ENCODE measurements around the gene VSTM2B. TPM values are rescaled to one million over a fixed set of nuclear protein-coding genes. Genes with fewer than 3 reads are reported as not detected.
A peak's percentile ranks its signal among the peaks of the same experiment; 100 is the strongest.

VSTM2B gene
- polyA plus RNA-seq, 1 donor: 0.18 TPM

DNA sequence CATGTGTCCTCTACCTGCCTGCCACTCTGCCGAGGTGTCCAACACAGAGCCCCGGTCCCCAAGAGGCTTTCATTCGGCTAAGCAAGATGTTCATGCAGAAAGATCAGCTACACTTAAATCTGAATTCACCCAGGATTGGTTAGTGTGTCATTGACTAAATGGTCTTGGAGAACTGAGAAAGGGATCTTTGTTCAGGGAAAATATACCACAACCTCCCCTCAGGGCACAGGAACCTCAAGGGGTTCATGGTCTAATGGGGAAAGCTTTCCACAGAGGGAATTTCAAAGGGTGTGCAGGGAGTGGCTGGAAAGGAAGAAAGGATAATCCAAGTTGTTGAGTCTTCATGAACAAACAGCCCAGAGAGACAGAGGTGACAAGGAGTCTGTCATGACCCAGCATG is 65.9 kb downstream of the VSTM2B start:
- DNase-seq (ENCODE audit: low read depth): no peak

DNA sequence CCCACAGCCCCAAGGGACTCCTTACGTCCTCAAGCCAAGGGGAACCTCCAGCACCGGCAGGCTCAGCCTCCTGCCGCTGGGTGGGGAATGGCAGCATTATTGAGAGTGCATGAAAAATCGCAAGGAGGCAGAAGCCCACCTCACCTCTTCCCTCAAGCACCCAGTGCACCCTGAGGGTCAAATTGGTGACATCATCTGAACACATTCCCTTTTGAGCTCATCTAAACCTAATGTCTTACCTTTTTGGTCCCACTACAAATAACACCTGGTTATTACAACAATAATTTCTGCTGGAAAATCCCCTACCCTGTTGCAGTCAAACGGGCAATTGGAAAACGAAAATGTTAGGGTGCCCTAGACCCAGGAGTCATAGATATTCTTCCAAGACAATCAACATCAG is 68.1 kb downstream of the VSTM2B start:
- DNase-seq (ENCODE audit: low read depth): no peak

DNA sequence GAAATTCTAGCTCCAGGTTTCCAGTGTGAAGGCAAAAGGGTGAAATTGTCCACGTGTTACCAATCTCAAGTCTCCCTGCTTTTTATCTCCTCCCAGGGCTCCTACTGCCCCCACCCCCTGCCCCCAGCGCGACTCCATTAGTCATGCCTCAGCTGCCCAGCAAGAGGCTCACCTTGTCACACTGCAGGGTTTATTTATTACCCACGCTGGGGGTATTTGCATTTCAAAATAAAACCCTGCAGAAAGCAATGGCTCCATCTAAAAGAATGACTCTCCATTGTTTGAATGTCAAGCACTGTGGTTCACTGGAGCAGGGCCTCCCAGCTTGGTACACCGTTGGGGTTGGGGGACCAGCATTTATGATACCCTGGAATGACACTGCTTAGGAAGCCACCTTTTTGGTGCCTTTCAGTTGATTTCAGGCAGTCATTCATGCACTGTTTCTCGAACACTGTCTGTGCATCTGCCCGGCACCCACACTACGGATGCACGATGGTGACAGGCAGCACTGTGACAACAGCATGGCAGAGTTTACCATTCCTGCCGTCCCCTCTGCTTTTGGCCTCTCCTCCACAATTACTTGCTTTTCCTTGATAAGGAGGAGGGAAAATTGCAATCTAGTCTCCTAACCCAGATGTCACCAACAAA is 70.4 kb downstream of the VSTM2B start:
- DNase-seq (ENCODE audit: low read depth): no peak

DNA sequence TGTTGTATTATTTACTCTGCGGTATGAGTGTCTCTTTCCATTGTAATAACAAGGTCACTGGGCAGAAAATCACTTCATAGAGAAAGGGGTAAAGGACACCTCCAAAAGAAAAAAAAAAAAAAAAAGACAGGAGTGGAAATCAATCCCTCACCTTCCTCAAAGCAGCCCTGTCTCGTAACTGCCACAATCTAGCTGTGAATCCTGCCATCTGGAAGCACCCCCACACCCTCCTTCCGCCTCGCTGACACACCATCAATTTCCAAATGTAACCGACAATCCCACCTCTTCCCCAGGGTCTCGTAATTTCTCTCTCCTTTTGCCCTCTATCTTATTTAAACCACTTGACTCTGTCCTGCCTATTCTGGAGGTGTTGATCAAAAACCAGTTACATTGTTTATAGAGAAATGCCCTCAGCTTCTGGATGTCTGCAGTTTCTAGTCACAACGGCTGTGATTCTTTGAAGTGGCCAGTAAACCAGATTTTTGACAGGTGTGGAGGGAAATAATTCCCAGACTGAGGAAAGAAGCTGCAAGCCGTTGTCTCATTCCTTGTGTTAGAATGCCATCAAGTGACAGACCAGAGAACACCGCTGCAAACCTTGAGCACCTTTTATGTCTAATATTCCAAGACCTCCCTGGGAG is 71.2 kb downstream of the VSTM2B start:
- no peak for DNase-seq (ENCODE audit: low read depth)

- DNase-seq (ENCODE audit: low read depth): no peak
Observed at GRCh38 chr19:29598036-29598435, 72.2 kb downstream of the VSTM2B start.

GRCh38 chr19:29598496-29598895 is 72.7 kb downstream of the VSTM2B start:
- DNase-seq (ENCODE audit: low read depth): no peak

DNA sequence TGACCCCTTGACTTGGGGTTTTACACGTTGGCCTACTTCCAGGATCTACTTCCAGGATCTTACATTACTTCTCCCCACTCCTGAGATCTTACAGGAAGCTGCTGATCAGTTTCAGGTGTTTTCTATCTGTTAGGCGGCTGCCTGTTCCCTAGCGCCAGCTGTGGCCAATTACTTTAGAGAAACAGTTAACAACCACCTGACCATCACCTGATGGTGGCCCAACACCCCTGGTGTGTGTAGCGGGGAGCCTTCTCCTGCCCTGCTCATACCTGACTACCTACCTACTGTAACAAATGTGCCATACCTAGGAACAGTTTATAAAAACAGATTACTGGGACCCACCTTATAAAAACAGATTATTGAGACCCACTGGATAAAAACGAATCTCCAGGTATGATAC is 77.5 kb downstream of the VSTM2B start:
- no peak for DNase-seq (ENCODE audit: low read depth)

- DNase-seq (ENCODE audit: low read depth): peak; percentile 98
Observed at GRCh38 chr19:29605653-29606419, 80.0 kb downstream of the VSTM2B start, which contains the start of gene POP4. Gene POP4, plus strand, starts transcription at chr19:29606283. Its CDS starts 36 bp downstream, at chr19:29606319.

- DNase-seq (ENCODE audit: low read depth): no peak
Observed at GRCh38 chr19:29606420-29606747, 80.6 kb downstream of the VSTM2B start.

DNA sequence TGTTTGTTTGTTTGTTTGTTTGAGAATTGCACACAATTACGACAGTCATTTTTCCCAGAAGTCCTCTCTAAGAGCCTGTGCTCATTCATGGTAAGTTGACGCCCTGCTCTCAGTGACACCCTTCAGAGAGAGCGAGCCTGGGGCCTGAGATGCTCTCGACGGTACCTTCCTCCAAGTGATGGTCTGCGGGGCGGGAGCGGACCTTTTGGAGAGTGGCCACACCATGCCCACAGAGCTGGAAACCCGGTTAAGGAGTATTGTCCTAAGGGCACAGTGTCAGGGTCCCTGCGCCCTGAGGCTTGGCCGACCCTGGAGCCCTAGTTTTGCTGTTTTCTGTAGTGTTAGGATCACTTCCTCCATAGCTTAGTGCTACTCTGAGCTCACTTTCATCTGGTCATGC is 83.8 kb downstream of the VSTM2B start:
- DNase-seq (ENCODE audit: low read depth): no peak

DNA sequence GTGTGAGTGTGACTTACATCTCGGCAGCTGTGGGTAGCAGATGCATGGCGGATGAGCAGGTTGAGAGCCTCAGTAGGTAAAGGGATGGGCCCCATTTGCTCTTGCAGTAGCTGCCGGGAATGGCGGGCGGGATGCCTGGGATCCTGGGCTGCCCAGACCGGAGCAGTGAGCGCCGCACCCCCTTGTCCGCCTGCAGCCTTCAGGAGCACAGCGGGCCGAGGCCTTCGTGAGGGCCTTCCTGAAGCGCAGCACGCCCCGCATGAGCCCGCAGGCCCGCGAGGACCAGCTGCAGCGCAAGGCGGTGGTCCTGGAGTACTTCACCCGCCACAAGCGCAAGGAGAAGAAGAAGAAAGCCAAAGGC is 84.4 kb downstream of the VSTM2B start:
- DNase-seq (ENCODE audit: low read depth): no peak

- DNase-seq (ENCODE audit: low read depth): peak; percentile 59
Observed at GRCh38 chr19:29610574-29611271, 84.9 kb downstream of the VSTM2B start.

DNA sequence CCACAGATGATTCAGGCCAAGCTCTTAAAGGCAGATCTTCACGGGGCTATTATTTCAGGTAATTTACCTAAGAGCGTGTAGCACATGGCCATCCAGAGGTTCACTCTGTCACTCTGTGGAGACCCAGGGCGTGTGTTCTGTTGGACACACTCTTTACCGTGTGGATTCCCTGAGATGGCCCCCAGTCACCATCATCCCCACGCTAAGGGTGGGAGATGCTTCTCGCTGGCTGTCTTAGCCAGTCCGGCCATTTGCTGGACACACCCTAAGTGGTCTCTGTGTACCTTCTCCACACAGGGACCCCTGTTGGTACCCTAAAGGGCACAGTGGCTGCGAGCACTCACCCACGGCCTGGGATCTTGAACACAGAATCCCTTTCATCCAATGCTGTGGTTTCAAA is 86.3 kb downstream of the VSTM2B start:
- no peak for DNase-seq (ENCODE audit: low read depth)

DNA sequence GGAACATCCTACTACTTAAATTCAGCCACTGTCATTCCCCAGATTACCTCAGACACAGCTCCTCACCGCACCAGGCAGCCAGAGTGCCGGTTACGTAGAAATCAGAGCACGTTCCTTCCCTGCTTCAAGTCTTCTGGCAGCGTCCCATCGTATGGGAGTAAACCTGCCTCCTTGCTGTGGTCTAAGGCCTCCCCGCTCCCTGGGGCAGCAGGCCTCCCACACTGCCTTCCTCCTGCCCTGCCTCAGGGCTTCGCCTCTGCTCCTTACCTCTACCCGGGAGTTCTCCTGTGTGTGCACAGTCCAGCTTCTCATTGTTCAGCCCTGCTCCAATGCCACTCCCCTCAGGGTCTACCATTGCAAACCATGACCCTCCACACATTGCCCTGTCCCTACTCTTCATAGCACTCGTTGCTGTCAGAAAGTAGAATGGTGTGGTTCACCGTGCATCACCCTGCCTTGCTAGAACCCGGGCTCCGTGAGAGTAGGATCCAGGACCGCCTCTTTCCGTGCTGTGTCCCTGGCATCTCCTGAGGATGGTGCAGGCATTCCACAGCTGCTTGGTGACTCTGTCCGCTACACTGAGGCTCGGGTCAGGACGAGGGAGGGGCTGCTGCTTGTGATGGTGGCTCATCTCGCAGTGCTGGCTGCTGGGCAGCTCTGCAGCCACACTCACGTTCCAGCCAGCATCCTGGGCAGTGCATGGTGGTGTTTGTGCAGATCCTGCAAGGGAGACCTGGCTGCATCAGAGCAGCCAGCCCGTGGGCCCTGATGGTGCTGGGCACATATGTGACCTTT is 87.2 kb downstream of the VSTM2B start:
- DNase-seq (ENCODE audit: low read depth): no peak

DNA sequence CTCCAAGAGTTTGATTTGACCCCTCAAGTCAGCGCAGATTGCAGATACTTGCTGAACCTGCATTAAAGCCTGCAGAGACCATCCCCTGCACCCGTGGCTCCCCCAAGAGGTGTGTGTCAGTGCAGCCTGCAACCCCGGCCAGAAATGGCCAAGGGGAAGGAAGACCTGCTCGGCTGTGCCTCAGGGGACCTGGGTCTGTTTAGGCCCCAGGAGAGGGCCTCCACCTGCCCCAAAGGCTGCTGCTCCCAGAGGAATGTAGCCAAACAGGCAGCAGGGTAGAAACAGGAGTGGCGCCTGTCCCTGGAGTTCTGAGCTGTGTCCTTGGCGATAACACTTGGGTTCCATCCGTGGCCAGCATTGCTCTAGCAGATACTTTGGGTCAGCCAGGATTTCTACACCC is 88.3 kb downstream of the VSTM2B start:
- DNase-seq (ENCODE audit: low read depth): no peak

Other genes starting within 250 kb of the VSTM2B start
- 42.0 TPM for gene POP4, start 80.3 kb downstream of the VSTM2B start, polyA plus RNA-seq (ENCODE audit: insufficient read length)
- gene PLEKHF1, start 139.5 kb downstream of the VSTM2B start, polyA plus RNA-seq (ENCODE audit: insufficient read length): 4.0 TPM
- 21.4 TPM for gene C19orf12, start 189.3 kb downstream of the VSTM2B start, polyA plus RNA-seq (ENCODE audit: insufficient read length)